ENCODE results near the gene ABCA6. TPM values are rescaled to one million over a fixed set of nuclear protein-coding genes. Genes with fewer than 3 reads are reported as not detected.

Gene ABCA6
- polyA plus RNA-seq, 1 donor (not counting 4 experiments of a cell fraction or from before 2014, with no cell fraction given): 0.14 TPM

DNA sequence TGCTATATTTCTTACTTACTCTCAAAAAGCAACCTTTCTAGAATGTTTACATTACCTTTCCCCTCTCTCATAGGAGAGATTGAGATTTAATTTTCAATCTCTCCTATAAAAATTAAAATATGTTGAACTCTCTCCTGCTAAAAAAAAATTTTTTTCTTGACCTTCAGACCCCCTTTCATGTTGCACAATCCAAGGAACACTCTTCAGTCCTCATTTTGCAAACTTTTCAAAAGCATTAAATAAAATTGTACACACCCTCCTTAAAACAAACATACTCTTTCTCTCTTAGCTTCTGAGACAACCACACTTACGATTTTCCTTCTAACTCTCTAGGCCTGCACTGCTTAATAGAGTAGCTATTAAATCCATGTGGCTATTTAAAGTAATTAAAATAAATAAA, 8.6 kb upstream of the ABCA6 start:
- no peak for TF ChIP-seq EZH2 (IDR thresholded peaks at IDR 0.05; ENCODE audit: low read length)
- TF ChIP-seq, protein P1, sequence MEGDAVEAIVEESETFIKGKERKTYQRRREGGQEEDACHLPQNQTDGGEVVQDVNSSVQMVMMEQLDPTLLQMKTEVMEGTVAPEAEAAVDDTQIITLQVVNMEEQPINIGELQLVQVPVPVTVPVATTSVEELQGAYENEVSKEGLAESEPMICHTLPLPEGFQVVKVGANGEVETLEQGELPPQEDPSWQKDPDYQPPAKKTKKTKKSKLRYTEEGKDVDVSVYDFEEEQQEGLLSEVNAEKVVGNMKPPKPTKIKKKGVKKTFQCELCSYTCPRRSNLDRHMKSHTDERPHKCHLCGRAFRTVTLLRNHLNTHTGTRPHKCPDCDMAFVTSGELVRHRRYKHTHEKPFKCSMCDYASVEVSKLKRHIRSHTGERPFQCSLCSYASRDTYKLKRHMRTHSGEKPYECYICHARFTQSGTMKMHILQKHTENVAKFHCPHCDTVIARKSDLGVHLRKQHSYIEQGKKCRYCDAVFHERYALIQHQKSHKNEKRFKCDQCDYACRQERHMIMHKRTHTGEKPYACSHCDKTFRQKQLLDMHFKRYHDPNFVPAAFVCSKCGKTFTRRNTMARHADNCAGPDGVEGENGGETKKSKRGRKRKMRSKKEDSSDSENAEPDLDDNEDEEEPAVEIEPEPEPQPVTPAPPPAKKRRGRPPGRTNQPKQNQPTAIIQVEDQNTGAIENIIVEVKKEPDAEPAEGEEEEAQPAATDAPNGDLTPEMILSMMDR (optimal IDR thresholded peaks at IDR 0.05 in 1 of 3, IDR thresholded peaks at IDR 0.05 in 1 of 3, conservative IDR thresholded peaks at IDR 0.05 in 1 of 3; ENCODE audit: extremely low read depth in 1 of 3, insufficient read depth in 2 of 3, low read length in 3 of 3): no peak
- Histone ChIP-seq H3K27me3 (ENCODE audit: control insufficient read depth, extremely low read depth, insufficient read depth, low read length) (no peaks in the 10 kb centered on the region), H3K27ac (ENCODE audit: control insufficient read depth, insufficient read depth, low read length) (no peak overlapping the region), H3K4me3 (ENCODE audit: control insufficient read depth in 2 of 3, extremely low read depth in 1 of 3, insufficient read depth in 2 of 3, low read depth in 1 of 3, low read length in 3 of 3) (no peak overlapping the region), H3K9me3 (ENCODE audit: control insufficient read depth, low read depth, low read length) (no peaks in the 10 kb centered on the region), H2AFZ (ENCODE audit: control insufficient read depth, low read length) (no peak overlapping the region), H4K20me1 (ENCODE audit: control insufficient read depth, extremely low read depth, insufficient read depth, low read length) (no peaks in the 10 kb centered on the region), H3K4me1 (ENCODE audit: control insufficient read depth, extremely low read depth, insufficient read depth, low read length) (no peaks in the 10 kb centered on the region), H3K4me2 (ENCODE audit: control insufficient read depth, extremely low read depth, insufficient read depth, low read depth, low read length) (no peak overlapping the region), H3K36me3 (ENCODE audit: control insufficient read depth in 2 of 2, extremely low read depth in 1 of 2, insufficient read depth in 2 of 2, low read length in 2 of 2) (no peaks in the 10 kb centered on the region), H3K9me1 (ENCODE audit: control insufficient read depth, extremely low read depth, insufficient read depth, low read length) (no peaks in the 10 kb centered on the region), H3K9ac (ENCODE audit: control insufficient read depth, extremely low read depth, insufficient read depth, low read length) (no peak overlapping the region), H3K79me2 (ENCODE audit: control insufficient read depth, insufficient read depth, low read length) (no peaks in the 10 kb centered on the region)
- FAIRE-seq: no peak
- dilution Hi-C loops (cut with MboI; ENCODE audit: extremely low pct_ligation_motif_present, low sequenced_read_pairs): no loop called here
- no peak for DNase-seq (ENCODE audit: low read depth, low spot score)

DNA sequence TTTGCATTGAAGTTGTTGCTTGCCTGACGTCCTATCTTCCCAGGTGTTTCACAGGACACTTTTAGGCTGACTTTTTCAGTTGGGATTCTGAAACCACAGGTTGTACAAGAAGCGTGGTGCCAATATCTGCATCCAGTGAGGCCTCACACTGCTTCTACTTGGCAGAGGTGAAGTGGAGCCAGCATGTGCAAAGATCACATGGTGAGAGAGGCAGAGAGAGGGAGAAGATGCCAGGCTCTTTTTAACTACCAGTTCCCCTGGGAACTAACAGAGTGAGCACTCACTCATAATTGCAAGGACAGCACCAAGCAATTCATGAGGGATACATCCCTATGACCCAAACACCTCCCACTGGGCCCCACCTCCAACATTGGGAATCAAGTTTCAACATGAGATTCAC, 5.8 kb upstream of the ABCA6 start:
- Histone ChIP-seq H3K9ac (ENCODE audit: control insufficient read depth, extremely low read depth, insufficient read depth, low read length) (no peak overlapping the region), H3K4me2 (ENCODE audit: control insufficient read depth, extremely low read depth, insufficient read depth, low read depth, low read length) (no peak overlapping the region), H3K27ac (ENCODE audit: control insufficient read depth, insufficient read depth, low read length) (no peak overlapping the region), H3K9me1 (ENCODE audit: control insufficient read depth, extremely low read depth, insufficient read depth, low read length) (no peaks in the 10 kb centered on the region), H4K20me1 (ENCODE audit: control insufficient read depth, extremely low read depth, insufficient read depth, low read length) (no peaks in the 10 kb centered on the region), H3K4me3 (ENCODE audit: control insufficient read depth in 2 of 3, extremely low read depth in 1 of 3, insufficient read depth in 2 of 3, low read depth in 1 of 3, low read length in 3 of 3) (no peak overlapping the region), H2AFZ (ENCODE audit: control insufficient read depth, low read length) (no peak overlapping the region), H3K9me3 (ENCODE audit: control insufficient read depth, low read depth, low read length) (no peaks in the 10 kb centered on the region), H3K36me3 (ENCODE audit: control insufficient read depth in 2 of 2, extremely low read depth in 1 of 2, insufficient read depth in 2 of 2, low read length in 2 of 2) (no peaks in the 10 kb centered on the region), H3K79me2 (ENCODE audit: control insufficient read depth, insufficient read depth, low read length) (no peaks in the 10 kb centered on the region), H3K4me1 (ENCODE audit: control insufficient read depth, extremely low read depth, insufficient read depth, low read length) (no peaks in the 10 kb centered on the region), H3K27me3 (ENCODE audit: control insufficient read depth, extremely low read depth, insufficient read depth, low read length) (no peaks in the 10 kb centered on the region)
- FAIRE-seq (no peak), DNase-seq (ENCODE audit: low read depth, low spot score) (no peak)
- TF ChIP-seq EZH2 (IDR thresholded peaks at IDR 0.05; ENCODE audit: low read length): no peak
- TF ChIP-seq, protein P1 (optimal IDR thresholded peaks at IDR 0.05 in 1 of 3, IDR thresholded peaks at IDR 0.05 in 1 of 3, conservative IDR thresholded peaks at IDR 0.05 in 1 of 3; ENCODE audit: extremely low read depth in 1 of 3, insufficient read depth in 2 of 3, low read length in 3 of 3): no peak
- dilution Hi-C loops (cut with MboI; ENCODE audit: extremely low pct_ligation_motif_present, low sequenced_read_pairs): no loop called here

Measured in keratinocyte (primary cell).